HEK293 (cell line): ENCODE measurements around the gene CABCOCO1.

ENCODE experiments used
- CTCF ChIA-PET: fragments of 350-600 bp; formaldehyde crosslinking; extraction: SDS; loops from one replicate; lab custom pipeline; 2021; ENCODE audit warnings: antibody characterized with exemption; lab: Yijun Ruan, JAX
- POLR2A ChIA-PET: fragments of 300-600 bp; formaldehyde crosslinking; extraction: SDS; loops from one replicate; lab custom pipeline; 2020; ENCODE audit warnings: antibody characterized with exemption, inconsistent platforms; lab: Yijun Ruan, JAX
- H3K27ac ChIP-seq: fragments of 200-500 bp; sonication (Bioruptor generic); 2 replicates; pipeline ENCODE4 v1.5.1; 2014; ENCODE audit warnings: low read depth, low read length, control low read depth, inconsistent platforms; ENCODE audit errors: extremely low read depth
- H3K36me3 ChIP-seq, 2 experiments: fragments of 200-500 bp in 1 of 2; sonication (Bioruptor generic) in 1 of 2; 1 replicate in 1 of 2; 2 replicates in 1 of 2; pipeline ENCODE4 v1.5.1; 2014 to 2017; ENCODE audit warnings: inconsistent platforms in 2 of 2, low read length in 2 of 2; ENCODE audit not compliant: control insufficient read depth in 2 of 2, insufficient read depth in 1 of 2
- H3K4me1 ChIP-seq: fragments of 200-500 bp; sonication (Bioruptor generic); 2 replicates; pipeline ENCODE4 v1.5.1; 2014; ENCODE audit warnings: mild to moderate bottlenecking, low read length, inconsistent platforms; ENCODE audit not compliant: control insufficient read depth, insufficient read depth
- H3K4me3 ChIP-seq: 2 replicates; pipeline ENCODE4 v1.5.1; 2011; ENCODE audit warnings: low read depth, mild to moderate bottlenecking, control low read depth, low read length, moderate library complexity
- H3K9me3 ChIP-seq: fragments of 200-500 bp; sonication (Bioruptor generic); 2 replicates; pipeline ENCODE4 v1.5.1; 2014; ENCODE audit warnings: low read depth, low read length, inconsistent platforms; ENCODE audit not compliant: control insufficient read depth, insufficient read depth
- GFI1B ChIP-seq: fragments of 450-650 bp; formaldehyde crosslinking; IDR thresholded peaks from 2 replicates; pipeline ENCODE4 v1.5.1; 2016; ENCODE audit warnings: missing biosample characterization, missing genetic modification characterization
- PATZ1 ChIP-seq: fragments of 450-650 bp; formaldehyde crosslinking; IDR thresholded peaks from 2 replicates; pipeline ENCODE4 v1.5.1; 2016; ENCODE audit warnings: missing biosample characterization, missing genetic modification characterization
- RBAK ChIP-seq: fragments of 450-650 bp; formaldehyde crosslinking; IDR thresholded peaks from 2 replicates; pipeline ENCODE4 v1.5.1; 2016; ENCODE audit warnings: missing biosample characterization, missing genetic modification characterization
- ZBTB44 ChIP-seq: fragments of 450-650 bp; IDR thresholded peaks from 2 replicates; pipeline ENCODE4 v1.5.1; 2018; ENCODE audit warnings: missing biosample characterization, mild to moderate bottlenecking, missing genetic modification characterization
- ZBTB49 ChIP-seq: fragments of 450-650 bp; formaldehyde crosslinking; IDR thresholded peaks from 2 replicates; pipeline ENCODE4 v1.5.1; 2016; ENCODE audit warnings: missing biosample characterization, missing genetic modification characterization, low read depth
- ZFP69B ChIP-seq: fragments of 450-650 bp; formaldehyde crosslinking; IDR thresholded peaks from 2 replicates; pipeline ENCODE4 v1.5.1; 2016; ENCODE audit warnings: missing biosample characterization, missing genetic modification characterization
- ZNF114 ChIP-seq: fragments of 450-650 bp; formaldehyde crosslinking; IDR thresholded peaks from 2 replicates; pipeline ENCODE4 v1.5.0; 2017; ENCODE audit warnings: missing biosample characterization, missing genetic modification characterization
- ZNF133 ChIP-seq: fragments of 450-650 bp; formaldehyde crosslinking; IDR thresholded peaks from 2 replicates; pipeline ENCODE4 v1.5.1; 2016; ENCODE audit warnings: missing biosample characterization, missing genetic modification characterization
- ZNF169 ChIP-seq: fragments of 450-650 bp; formaldehyde crosslinking; IDR thresholded peaks from 2 replicates; pipeline ENCODE4 v1.5.1; 2016; ENCODE audit warnings: missing biosample characterization, missing genetic modification characterization
- ZNF18 ChIP-seq: fragments of 450-650 bp; formaldehyde crosslinking; IDR thresholded peaks from 2 replicates; pipeline ENCODE4 v1.5.1; 2016; ENCODE audit warnings: missing biosample characterization, missing genetic modification characterization
- ZNF211 ChIP-seq: fragments of 450-650 bp; formaldehyde crosslinking; IDR thresholded peaks from 2 replicates; pipeline ENCODE4 v1.5.1; 2016; ENCODE audit warnings: low read depth, missing biosample characterization, missing genetic modification characterization
- ZNF362 ChIP-seq: fragments of 450-650 bp; formaldehyde crosslinking; IDR thresholded peaks from 2 replicates; pipeline ENCODE4 v1.5.1; 2016; ENCODE audit warnings: missing biosample characterization, missing genetic modification characterization
- ZNF366 ChIP-seq: fragments of 450-650 bp; formaldehyde crosslinking; conservative IDR thresholded peaks from 2 replicates; pipeline ENCODE4 v1.5.1; 2016; ENCODE audit warnings: missing biosample characterization, missing genetic modification characterization
- ZNF513 ChIP-seq: fragments of 450-650 bp; IDR thresholded peaks from 2 replicates; pipeline ENCODE4 v1.5.1; 2018; ENCODE audit warnings: missing biosample characterization, missing genetic modification characterization
- ZNF580 ChIP-seq: fragments of 450-650 bp; formaldehyde crosslinking; IDR thresholded peaks from 2 replicates; pipeline ENCODE4 v1.5.1; 2016; ENCODE audit warnings: missing biosample characterization, missing genetic modification characterization
- ZNF596 ChIP-seq: fragments of 450-650 bp; IDR thresholded peaks from 2 replicates; pipeline ENCODE4 v1.5.0; 2018; ENCODE audit warnings: missing biosample characterization, mild to moderate bottlenecking, missing genetic modification characterization, moderate library complexity
- ZNF658 ChIP-seq: fragments of 450-650 bp; formaldehyde crosslinking; IDR thresholded peaks from 2 replicates; pipeline ENCODE4; 2016; ENCODE audit warnings: missing biosample characterization, missing genetic modification characterization
- ZNF692 ChIP-seq: fragments of 450-650 bp; formaldehyde crosslinking; IDR thresholded peaks from 2 replicates; pipeline ENCODE4 v1.5.1; 2016; ENCODE audit warnings: missing biosample characterization, missing genetic modification characterization
- ZNF768 ChIP-seq: fragments of 450-650 bp; formaldehyde crosslinking; IDR thresholded peaks from 2 replicates; pipeline ENCODE4 v1.5.1; 2018; ENCODE audit warnings: missing biosample characterization, mild to moderate bottlenecking, missing genetic modification characterization
- ZSCAN18 ChIP-seq: fragments of 450-650 bp; formaldehyde crosslinking; IDR thresholded peaks from 2 replicates; pipeline ENCODE4 v1.5.1; 2016; ENCODE audit warnings: missing biosample characterization, missing genetic modification characterization

The CABCOCO1 gene

GRCh38 chr10:61779276-61779675 is 116.5 kb downstream of the CABCOCO1 start:
- no peak overlapping the region for H3K27ac ChIP-seq
- H3K4me1 ChIP-seq: no peaks in the 10 kb centered on the region
- CTCF ChIA-PET: interaction anchor here (0.6 to 1.9 kb wide), 4 partner anchors 29 to 171 kb away, joined by 3 to 7 read pairs (median 4); no protein-coding TSS in a partner anchor
- H3K36me3 ChIP-seq: no peaks in the 10 kb centered on the region
- POLR2A ChIA-PET: no interaction called here
- no peak overlapping the region for H3K4me3 ChIP-seq
- H3K9me3 ChIP-seq: no peaks in the 10 kb centered on the region
- TF ChIP-seq ZNF211 (tag by site-specific recombination) (no peak), PATZ1 (tag by site-specific recombination) (no peak), ZNF596 (tag by site-specific recombination) (no peak), ZFP69B (no peak), ZNF658 (no peak), ZNF580 (tag by site-specific recombination) (no peak), ZNF366 (tag by site-specific recombination) (no peak), ZNF169 (tag by site-specific recombination) (no peak), ZNF114 (tag by site-specific recombination) (no peak), GFI1B (tag by site-specific recombination) (no peak), ZNF133 (tag by site-specific recombination) (no peak)

- Histone ChIP-seq H3K4me3 (no peak overlapping the region), H3K36me3 (no peaks in the 10 kb centered on the region), H3K9me3 (no peaks in the 10 kb centered on the region), H3K4me1 (no peaks in the 10 kb centered on the region), H3K27ac (no peak overlapping the region)
- ChIA-PET POLR2A (interaction anchor here (0.5 kb wide), 1 partner anchor 29 kb away, joined by 3 read pairs; no protein-coding TSS in a partner anchor), CTCF (interaction anchor here (0.6 to 1.7 kb wide), 6 partner anchors 14 to 172 kb away, joined by 3 to 7 read pairs (median 3); no protein-coding TSS in a partner anchor)
- TF ChIP-seq ZBTB49 (tag by site-specific recombination) (no peak), ZNF362 (tag by site-specific recombination) (no peak), RBAK (tag by site-specific recombination) (no peak), ZBTB44 (tag by site-specific recombination) (no peak), ZNF513 (tag by site-specific recombination) (no peak), ZNF18 (no peak), ZNF768 (no peak), ZSCAN18 (no peak), ZNF692 (tag by site-specific recombination) (no peak)
Measured at GRCh38 chr10:61779950-61780659, 117.4 kb downstream of the CABCOCO1 start.
